MM.1S (cell line): ENCODE data around the gene BACE1.

Experiments used
- DNase-seq: peaks from one replicate; pipeline ENCODE4 v3.0.0-alpha.2; 2015
- H2AFZ ChIP-seq: fragments of 300-600 bp; sonication (generic); 2 replicates; pipeline ENCODE4 v1.6.0; 2016; ENCODE audit warnings: antibody characterized with exemption, low read length
- H3F3A ChIP-seq: fragments of 300-600 bp; sonication (generic); 2 replicates; pipeline ENCODE4 v1.6.1; 2016; ENCODE audit warnings: mild to moderate bottlenecking, antibody characterized with exemption, low read length, moderate library complexity, mixed read lengths; ENCODE audit not compliant: insufficient read depth
- H3K27ac ChIP-seq: fragments of 300-600 bp; sonication (generic); 2 replicates; pipeline ENCODE4 v1.5.1; 2016; ENCODE audit warnings: mild to moderate bottlenecking, low read length
- H3K27me3 ChIP-seq: fragments of 300-600 bp; sonication (generic); replicated peaks from 2 replicates; pipeline ENCODE4 v1.6.0; 2016; ENCODE audit warnings: low read length; ENCODE audit not compliant: insufficient read depth
- H3K36me3 ChIP-seq: fragments of 300-600 bp; sonication (generic); replicated peaks from 2 replicates; pipeline ENCODE4 v1.6.1; 2016; ENCODE audit warnings: mild to moderate bottlenecking, low read length, mixed read lengths; ENCODE audit not compliant: insufficient read depth
- H3K4me1 ChIP-seq: fragments of 300-600 bp; sonication (generic); 2 replicates; pipeline ENCODE4 v1.6.1; 2016; ENCODE audit warnings: low read length, mixed read lengths
- H3K4me2 ChIP-seq: fragments of 300-600 bp; sonication (generic); 2 replicates; pipeline ENCODE4 v1.6.0; 2016; ENCODE audit warnings: low read depth, low read length
- H3K4me3 ChIP-seq: fragments of 300-600 bp; sonication (generic); 2 replicates; pipeline ENCODE4 v1.5.1; 2016; ENCODE audit warnings: low read length, mixed read lengths
- H3K79me2 ChIP-seq: fragments of 300-600 bp; sonication (generic); 2 replicates; pipeline ENCODE4 v1.6.1; 2016; ENCODE audit warnings: mixed run types, low read length, mixed read lengths
- H3K9ac ChIP-seq: fragments of 300-600 bp; sonication (generic); 2 replicates; pipeline ENCODE4 v1.6.1; 2016; ENCODE audit warnings: low read length, mixed read lengths
- H3K9me2 ChIP-seq: fragments of 300-600 bp; sonication (generic); replicated peaks from 2 replicates; pipeline ENCODE4 v1.6.1; 2016; ENCODE audit warnings: mild to moderate bottlenecking, low read length, mixed read lengths; ENCODE audit not compliant: insufficient read depth
- H3K9me3 ChIP-seq: fragments of 300-600 bp; sonication (generic); replicated peaks from 2 replicates; pipeline ENCODE4 v1.6.1; 2016; ENCODE audit warnings: mild to moderate bottlenecking, low read length, mixed read lengths; ENCODE audit not compliant: insufficient read depth
- H4K20me1 ChIP-seq: fragments of 300-600 bp; sonication (generic); 2 replicates; pipeline ENCODE4 v1.6.1; 2016; ENCODE audit warnings: mild to moderate bottlenecking, low read length, moderate library complexity, mixed read lengths; ENCODE audit not compliant: insufficient read depth
- CTCF ChIP-seq: fragments of 300-600 bp; sonication (generic); IDR thresholded peaks from 2 replicates; pipeline ENCODE4 v1.5.1; 2016; ENCODE audit warnings: antibody characterized with exemption, low read length, mixed read lengths
- EZH2 ChIP-seq: fragments of 300-600 bp; sonication (generic); optimal IDR thresholded peaks from 2 replicates; pipeline ENCODE3; 2017; ENCODE audit warnings: low read depth, mild to moderate bottlenecking, antibody characterized with exemption, low read length, mixed read lengths
- EZH2phosphoT487 ChIP-seq: fragments of 300-600 bp; sonication (generic); IDR thresholded peaks from 2 replicates; pipeline ENCODE4 v1.6.1; 2018; ENCODE audit warnings: antibody characterized with exemption, low read length

Gene BACE1

DNA sequence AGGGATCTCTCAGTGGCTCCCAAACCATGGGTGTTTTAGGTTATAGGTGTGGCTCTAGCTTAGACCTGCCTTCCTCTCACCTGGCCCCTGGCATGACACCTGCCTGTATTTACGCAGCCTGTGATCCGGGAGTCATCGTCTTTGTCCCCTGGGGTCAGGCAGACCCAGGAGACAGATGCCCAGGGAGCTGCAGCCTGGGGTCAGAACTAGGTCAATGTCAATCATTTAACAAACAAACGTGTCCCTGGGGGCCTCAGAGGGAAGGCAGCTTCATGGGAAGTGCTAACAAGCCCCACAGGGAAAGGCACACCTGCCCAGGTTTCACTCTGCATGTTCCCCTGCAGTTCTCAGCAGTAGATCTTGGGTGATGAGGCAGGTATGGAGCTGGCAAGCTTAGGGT lies 13.0 kb downstream of the BACE1 start:
- Histone ChIP-seq H3K9me2 (no peaks in the 10 kb centered on the region), H3K9ac (no peak overlapping the region), H2AFZ (no peak overlapping the region), H3K27ac (no peak overlapping the region), H3K4me2 (no peak overlapping the region), H4K20me1 (no peaks in the 10 kb centered on the region), H3K4me1 (no peaks in the 10 kb centered on the region), H3K9me3 (no peaks in the 10 kb centered on the region), H3K36me3 (no peaks in the 10 kb centered on the region), H3F3A (no peaks in the 10 kb centered on the region), H3K4me3 (no peak overlapping the region), H3K27me3 (no peaks in the 10 kb centered on the region), H3K79me2 (no peaks in the 10 kb centered on the region)
- DNase-seq = no peak
- no peak for TF ChIP-seq CTCF
- no peak for TF ChIP-seq EZH2
- no peak for TF ChIP-seq EZH2phosphoT487

DNA sequence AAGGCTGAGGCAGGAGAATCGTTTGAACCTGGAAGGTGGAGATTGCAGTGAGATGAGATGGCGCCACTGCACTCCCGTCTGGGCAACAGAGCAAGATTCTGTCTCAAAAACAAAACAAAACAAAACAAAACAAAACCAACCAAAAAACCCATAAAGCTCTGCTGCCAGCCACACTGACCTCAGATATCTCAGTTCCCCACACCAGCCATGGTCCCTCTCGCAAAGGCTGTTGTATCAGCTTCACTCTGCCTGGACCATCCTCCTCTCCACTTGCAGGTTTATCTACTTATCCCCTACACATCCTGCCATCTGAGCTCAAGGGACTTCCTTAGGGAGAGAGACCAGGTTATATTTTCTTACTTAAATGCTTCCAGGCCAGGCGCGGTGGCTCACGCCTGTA lies 13.8 kb downstream of the BACE1 start:
- no peaks in the 10 kb centered on the region for H3K27me3 ChIP-seq
- H3K4me1 ChIP-seq = no peaks in the 10 kb centered on the region

DNA sequence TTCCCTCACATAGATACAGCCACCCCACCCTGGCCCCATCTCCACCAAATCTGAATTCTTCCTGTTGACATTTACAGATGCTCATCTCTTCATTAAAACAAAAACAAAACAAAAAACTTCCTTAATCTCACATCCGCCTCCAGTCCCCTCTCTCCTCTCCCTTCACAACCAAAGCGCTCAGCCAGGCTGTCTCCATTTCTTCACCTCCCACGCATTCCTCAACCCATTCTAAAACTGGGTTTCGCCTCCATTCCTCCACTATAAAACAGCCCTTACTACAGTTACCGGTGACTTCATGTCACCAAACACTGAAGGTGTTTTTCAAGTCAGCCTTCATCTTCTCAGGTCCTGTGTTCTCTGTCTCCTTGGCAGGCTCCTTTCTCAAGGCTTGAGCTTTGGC lies 15.3 kb downstream of the BACE1 start:
- H2AFZ ChIP-seq = no peak overlapping the region
- DNase-seq = no peak
- H4K20me1 ChIP-seq = no peaks in the 10 kb centered on the region
- H3F3A ChIP-seq = no peaks in the 10 kb centered on the region
- TF ChIP-seq EZH2 (no peak), EZH2phosphoT487 (no peak), CTCF (no peak)
- H3K36me3 ChIP-seq = no peaks in the 10 kb centered on the region
- H3K9ac ChIP-seq = no peak overlapping the region
- no peaks in the 10 kb centered on the region for H3K9me2 ChIP-seq
- no peaks in the 10 kb centered on the region for H3K4me1 ChIP-seq
- no peaks in the 10 kb centered on the region for H3K9me3 ChIP-seq
- H3K27me3 ChIP-seq = no peaks in the 10 kb centered on the region
- no peak overlapping the region for H3K4me3 ChIP-seq
- H3K79me2 ChIP-seq = no peaks in the 10 kb centered on the region
- no peak overlapping the region for H3K27ac ChIP-seq
- no peak overlapping the region for H3K4me2 ChIP-seq

More for the DNA sequence above, 13.8 kb downstream of the BACE1 start:
- DNase-seq = no peak
- Histone ChIP-seq H3K36me3 (no peaks in the 10 kb centered on the region), H3K4me2 (no peak overlapping the region), H3K27ac (no peak overlapping the region), H3K9me2 (no peaks in the 10 kb centered on the region), H3F3A (no peaks in the 10 kb centered on the region), H3K79me2 (no peaks in the 10 kb centered on the region), H3K9ac (no peak overlapping the region), H2AFZ (no peak overlapping the region), H3K4me3 (no peak overlapping the region), H3K9me3 (no peaks in the 10 kb centered on the region), H4K20me1 (no peaks in the 10 kb centered on the region)
- no peak for TF ChIP-seq EZH2
- TF ChIP-seq EZH2phosphoT487 = no peak
- no peak for TF ChIP-seq CTCF

DNA sequence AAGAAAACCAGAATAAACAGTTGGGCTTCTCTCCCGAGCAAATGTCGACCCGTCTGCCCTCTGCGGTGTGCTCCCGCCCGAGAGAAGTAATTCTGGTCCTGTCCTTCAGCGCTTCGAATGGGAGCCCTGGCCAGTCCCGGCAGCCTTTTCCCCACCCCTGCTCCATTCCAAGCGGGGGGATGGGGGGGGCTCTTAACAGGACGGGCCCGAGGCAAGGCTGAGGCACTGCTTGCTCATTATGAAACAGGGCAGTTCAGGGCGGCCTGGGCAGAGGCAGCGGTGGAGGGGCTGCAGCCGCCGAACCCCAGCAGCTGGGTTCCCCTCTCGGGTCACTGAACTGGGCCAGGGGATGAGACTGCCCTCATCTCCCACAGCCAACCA lies 15.8 kb downstream of the BACE1 start:
- Histone ChIP-seq H3K9me2 (no peaks in the 10 kb centered on the region), H2AFZ (no peak overlapping the region), H3K4me1 (no peaks in the 10 kb centered on the region), H3K27ac (no peak overlapping the region), H3K9ac (no peak overlapping the region), H3K9me3 (no peaks in the 10 kb centered on the region), H3F3A (no peaks in the 10 kb centered on the region), H3K79me2 (no peaks in the 10 kb centered on the region), H3K36me3 (no peaks in the 10 kb centered on the region), H4K20me1 (no peaks in the 10 kb centered on the region), H3K4me3 (no peak overlapping the region), H3K27me3 (no peaks in the 10 kb centered on the region), H3K4me2 (no peak overlapping the region)
- TF ChIP-seq EZH2 (no peak), CTCF (no peak), EZH2phosphoT487 (no peak)
- no peak for DNase-seq
